Lower leg skin (tissue), 3 donors: ENCODE data around the gene RTF2.

ENCODE experiments used
- POLR2A ChIP-seq, 2 donors: fragments of 450-650 bp; IDR thresholded peaks; one replicate each; pipeline ENCODE4 v1.6.1; 2016 to 2017; ENCODE audit warnings: antibody characterized with exemption in 2 of 2, mild to moderate bottlenecking in 1 of 2, moderate library complexity in 1 of 2
- TF ChIP-seq, protein P1 (sequence below), 3 donors: fragments of 450-650 bp; IDR thresholded peaks; one replicate each; pipeline ENCODE4 v1.5.1; 2016; ENCODE audit warnings: antibody characterized with exemption in 3 of 3, mild to moderate bottlenecking in 3 of 3, moderate library complexity in 2 of 3

DNA sequence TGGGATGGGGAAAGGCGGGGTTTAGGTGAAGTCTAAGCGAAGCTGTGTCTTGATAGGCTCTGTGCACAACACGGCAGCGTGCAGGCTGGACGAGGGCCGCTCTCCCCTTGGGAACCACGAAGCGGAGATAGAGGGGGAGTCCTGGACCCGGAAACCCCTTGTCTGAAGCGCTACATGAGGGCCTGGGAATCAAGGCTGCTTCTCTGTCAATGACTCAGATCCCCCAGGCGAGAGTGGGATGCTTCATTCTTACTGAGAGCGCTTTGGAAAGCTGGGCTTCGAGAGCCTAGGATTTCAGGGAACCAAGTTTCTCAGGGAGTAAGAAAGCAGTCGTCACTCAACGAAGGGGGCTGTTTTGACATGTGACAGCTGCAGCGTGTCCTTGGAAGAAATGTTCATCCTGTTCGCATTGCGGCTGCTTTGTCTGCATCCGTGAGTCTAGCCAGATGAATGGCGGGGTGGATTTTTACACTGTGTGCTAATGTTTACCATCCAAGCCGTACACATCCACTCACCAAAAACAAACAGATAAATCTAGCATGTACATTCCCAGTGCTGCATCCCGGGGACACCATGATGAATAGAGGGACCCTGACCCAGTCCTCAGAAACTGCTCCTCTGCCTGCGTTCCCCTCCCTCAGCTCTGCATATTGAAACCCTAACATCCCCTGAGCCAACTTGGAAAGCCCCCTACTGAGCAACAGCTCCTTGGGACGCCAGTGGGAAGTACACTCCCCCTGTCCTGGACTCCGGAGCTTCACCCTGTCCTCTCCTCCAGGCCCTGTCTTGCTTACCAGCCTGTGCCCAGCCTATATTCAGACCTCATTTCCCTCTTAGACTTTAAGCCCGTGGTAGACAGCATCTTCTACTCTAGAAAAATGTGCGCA, 24.5 kb upstream of the RTF2 start:
- TF ChIP-seq, protein P1, sequence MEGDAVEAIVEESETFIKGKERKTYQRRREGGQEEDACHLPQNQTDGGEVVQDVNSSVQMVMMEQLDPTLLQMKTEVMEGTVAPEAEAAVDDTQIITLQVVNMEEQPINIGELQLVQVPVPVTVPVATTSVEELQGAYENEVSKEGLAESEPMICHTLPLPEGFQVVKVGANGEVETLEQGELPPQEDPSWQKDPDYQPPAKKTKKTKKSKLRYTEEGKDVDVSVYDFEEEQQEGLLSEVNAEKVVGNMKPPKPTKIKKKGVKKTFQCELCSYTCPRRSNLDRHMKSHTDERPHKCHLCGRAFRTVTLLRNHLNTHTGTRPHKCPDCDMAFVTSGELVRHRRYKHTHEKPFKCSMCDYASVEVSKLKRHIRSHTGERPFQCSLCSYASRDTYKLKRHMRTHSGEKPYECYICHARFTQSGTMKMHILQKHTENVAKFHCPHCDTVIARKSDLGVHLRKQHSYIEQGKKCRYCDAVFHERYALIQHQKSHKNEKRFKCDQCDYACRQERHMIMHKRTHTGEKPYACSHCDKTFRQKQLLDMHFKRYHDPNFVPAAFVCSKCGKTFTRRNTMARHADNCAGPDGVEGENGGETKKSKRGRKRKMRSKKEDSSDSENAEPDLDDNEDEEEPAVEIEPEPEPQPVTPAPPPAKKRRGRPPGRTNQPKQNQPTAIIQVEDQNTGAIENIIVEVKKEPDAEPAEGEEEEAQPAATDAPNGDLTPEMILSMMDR (IDR thresholded peaks at IDR 0.05), result no peak
- no peak for TF ChIP-seq POLR2A (IDR thresholded peaks at IDR 0.05)
